GM06990 (cell line): ENCODE data around the gene FBXL17.

Source experiments
- DNase-seq: peaks from one replicate; pipeline ENCODE4 v3.0.0-alpha.2; 2011; ENCODE audit not compliant: insufficient read length; ENCODE audit errors: extremely low read depth
- H3K27me3 ChIP-seq: replicated peaks from 2 replicates; pipeline ENCODE4 v1.6.0; 2011; ENCODE audit warnings: low read length; ENCODE audit not compliant: control insufficient read depth, insufficient read depth
- H3K36me3 ChIP-seq: 2 replicates; pipeline ENCODE4 v1.5.1; 2011; ENCODE audit warnings: low read length; ENCODE audit not compliant: control insufficient read depth, insufficient read depth
- H3K4me3 ChIP-seq: replicated peaks from 2 replicates; pipeline ENCODE4 v1.5.1; 2011; ENCODE audit warnings: low read depth, mild to moderate bottlenecking, control low read depth, low read length
- CTCF ChIP-seq: IDR thresholded peaks from 2 replicates; pipeline ENCODE4 v1.5.1; 2011; ENCODE audit warnings: low read length, control low read depth, mild to moderate bottlenecking, inconsistent platforms; ENCODE audit not compliant: insufficient read depth, poor library complexity, severe bottlenecking

Gene FBXL17

GRCh38 chr5:108251350-108251749, 130.5 kb downstream of the FBXL17 start:
- H3K27me3 ChIP-seq: no peaks in the 10 kb centered on the region
- no peak for TF ChIP-seq CTCF
- H3K4me3 ChIP-seq: no peak overlapping the region
- H3K36me3 ChIP-seq: no peaks in the 10 kb centered on the region
- DNase-seq: no peak

GRCh38 chr5:108249785-108250426, 132.0 kb downstream of the FBXL17 start:
- Histone ChIP-seq H3K4me3 (no peak overlapping the region), H3K36me3 (no peaks in the 10 kb centered on the region), H3K27me3 (no peaks in the 10 kb centered on the region)
- no peak for TF ChIP-seq CTCF
- DNase-seq: no peak

DNA sequence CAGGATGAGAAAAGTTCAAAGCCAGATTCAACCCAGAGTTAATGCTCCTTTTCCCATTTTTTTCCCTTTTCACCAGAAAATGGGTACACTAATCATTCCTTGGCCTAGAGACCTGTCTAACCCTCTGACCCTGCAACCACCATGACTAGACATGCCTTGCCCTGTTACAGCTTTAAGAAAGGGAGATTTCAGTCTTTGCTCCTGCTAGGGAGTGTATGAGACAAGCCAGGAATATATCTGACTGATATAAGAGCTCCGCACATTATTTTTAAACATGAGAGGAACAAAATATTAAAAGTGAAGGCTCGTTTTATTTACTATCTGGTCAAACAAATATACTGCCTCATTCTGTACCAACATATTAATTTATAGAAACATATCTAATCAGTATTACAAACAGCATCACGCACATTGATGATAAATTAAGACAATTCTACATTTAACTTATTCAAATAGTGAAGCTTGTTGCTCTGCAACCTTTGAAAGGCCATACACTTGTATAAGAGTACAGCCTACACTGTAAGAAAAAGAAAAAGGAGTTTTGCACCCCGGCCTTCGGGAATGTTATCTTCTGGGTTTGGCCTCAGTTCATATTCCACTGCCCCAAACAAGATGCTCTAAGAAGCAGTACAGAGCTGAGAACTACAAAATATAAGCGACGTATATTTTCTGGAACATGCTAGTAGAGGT, 132.7 kb downstream of the FBXL17 start:
- Histone ChIP-seq H3K27me3 (no peaks in the 10 kb centered on the region), H3K36me3 (no peaks in the 10 kb centered on the region), H3K4me3 (no peak overlapping the region)
- no peak for TF ChIP-seq CTCF
- no peak for DNase-seq

DNA sequence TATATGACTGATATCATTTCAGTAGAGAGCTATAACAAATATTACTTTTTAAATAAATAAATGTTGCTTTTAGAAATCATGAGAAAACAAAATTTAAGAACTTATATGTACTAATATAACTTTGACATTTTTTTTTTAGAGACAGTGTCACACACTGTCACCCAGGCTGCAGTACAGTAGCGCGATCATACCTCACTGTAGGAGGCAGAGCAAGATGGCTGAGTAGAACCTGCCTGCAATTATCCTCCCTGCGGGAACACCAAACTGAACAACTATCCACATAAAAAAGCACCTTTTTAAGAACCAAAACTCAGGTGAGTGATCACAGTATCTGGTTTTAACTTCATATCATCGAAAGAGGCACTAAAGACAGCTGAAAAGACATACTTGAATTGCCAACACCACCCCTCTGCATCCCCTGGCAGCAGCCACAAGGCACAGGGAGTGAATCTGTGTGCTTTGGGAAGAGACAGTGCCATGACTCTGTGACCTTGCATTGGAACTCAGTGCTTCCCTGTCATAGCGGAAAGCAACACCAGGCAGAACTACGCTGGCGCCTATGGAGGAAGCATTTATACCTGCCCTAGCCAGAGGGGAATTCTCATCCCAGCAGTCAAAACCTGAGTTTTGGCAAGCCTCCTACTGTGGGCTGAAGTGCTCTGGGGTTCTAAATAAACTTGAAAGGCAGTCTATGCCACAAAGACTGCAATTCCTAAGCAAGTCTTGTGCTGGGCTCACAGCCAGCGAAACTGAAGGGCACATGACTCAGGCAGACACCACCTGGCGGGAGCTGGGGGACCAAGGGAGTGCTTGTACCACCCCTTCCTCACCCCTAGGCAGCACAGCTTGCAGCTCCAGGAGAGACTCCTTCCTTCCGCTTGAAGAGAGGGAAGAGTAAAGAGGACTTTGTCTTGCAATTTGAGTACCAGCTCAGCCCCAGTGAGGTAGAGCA, 142.7 kb downstream of the FBXL17 start:
- Histone ChIP-seq H3K4me3 (no peak overlapping the region), H3K27me3 (no peaks in the 10 kb centered on the region), H3K36me3 (no peaks in the 10 kb centered on the region)
- DNase-seq: no peak
- no peak for TF ChIP-seq CTCF

GRCh38 chr5:108238461-108238860, 143.4 kb downstream of the FBXL17 start:
- DNase-seq: no peak
- H3K4me3 ChIP-seq: no peak overlapping the region
- H3K27me3 ChIP-seq: no peaks in the 10 kb centered on the region
- H3K36me3 ChIP-seq: no peaks in the 10 kb centered on the region
- no peak for TF ChIP-seq CTCF
